HG03025 (cell line): Measurements from ENCODE around the gene SLC16A7.
"Not testable (repeated sequence)": the region's sequence is repeated elsewhere in the genome, so short reads cannot be mapped to it uniquely, and the experiment has no call there.

ENCODE experiments used
- ATAC-seq: cut with Tn5 transposase; IDR thresholded peaks from one replicate; pipeline ENCODE4 v1.9.1; 2021; ENCODE audit warnings: mild to moderate bottlenecking, moderate library complexity; ENCODE audit not compliant: unreplicated experiment, low FRiP score

The SLC16A7 gene

DNA sequence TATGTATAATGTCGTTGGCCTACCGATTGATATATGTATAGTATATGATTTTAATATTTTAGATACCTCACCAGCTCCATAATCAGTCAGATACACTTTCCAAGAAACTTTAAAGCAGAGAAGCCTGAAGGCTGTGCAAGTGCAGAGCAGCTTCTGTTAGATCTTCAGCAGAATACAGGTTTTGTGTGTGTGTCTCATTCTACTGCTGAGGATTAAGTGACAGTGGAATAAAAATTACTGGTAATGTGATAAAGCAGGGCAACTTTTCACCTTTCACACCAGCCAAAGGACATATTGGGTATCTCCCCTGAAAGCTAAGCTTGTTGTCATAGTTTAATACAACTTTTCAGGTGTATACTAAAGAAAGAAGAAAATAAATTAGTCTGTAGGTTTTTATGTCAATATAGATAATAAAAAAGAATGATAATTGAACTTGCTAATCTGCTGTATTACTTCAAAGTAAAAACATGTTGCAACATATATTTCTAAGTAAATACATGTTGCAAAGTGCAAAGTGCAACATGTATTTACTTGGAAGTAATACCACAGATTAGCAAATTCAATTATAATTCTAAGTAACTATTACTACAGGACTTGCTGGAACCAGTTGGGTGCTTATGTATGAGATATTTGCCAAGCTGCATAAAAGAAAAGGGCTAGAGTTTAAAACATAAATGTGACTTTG, 128.3 kb downstream of the SLC16A7 start:
- ATAC-seq: no peak

GRCh38 chr12:59733200-59733599, 137.4 kb downstream of the SLC16A7 start:
- no peak for ATAC-seq

GRCh38 chr12:59734371-59734770, 138.5 kb downstream of the SLC16A7 start:
- no peak for ATAC-seq

DNA sequence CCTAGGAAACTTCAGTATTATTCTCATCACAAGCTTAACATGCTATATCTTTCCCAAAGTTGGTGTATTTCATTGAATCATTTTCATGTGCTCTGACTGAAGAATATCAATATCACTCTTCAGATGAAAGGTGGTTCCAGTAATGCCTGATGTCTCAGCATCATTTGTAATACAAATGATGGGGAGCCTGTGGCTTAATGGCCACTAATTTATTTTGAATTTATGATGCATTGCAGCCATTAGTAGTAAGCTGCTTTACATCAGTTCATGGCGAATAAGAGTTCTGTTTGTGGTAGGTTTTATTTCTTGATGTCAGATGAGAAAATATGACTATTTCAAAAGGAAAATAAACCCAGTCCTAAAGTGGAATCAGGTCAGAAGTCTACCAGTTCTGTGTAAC, 139.4 kb downstream of the SLC16A7 start:
- no peak for ATAC-seq

- ATAC-seq: no peak
These were observed 140.5 kb downstream of the SLC16A7 start for GRCh38 chr12:59736359-59736758.

DNA sequence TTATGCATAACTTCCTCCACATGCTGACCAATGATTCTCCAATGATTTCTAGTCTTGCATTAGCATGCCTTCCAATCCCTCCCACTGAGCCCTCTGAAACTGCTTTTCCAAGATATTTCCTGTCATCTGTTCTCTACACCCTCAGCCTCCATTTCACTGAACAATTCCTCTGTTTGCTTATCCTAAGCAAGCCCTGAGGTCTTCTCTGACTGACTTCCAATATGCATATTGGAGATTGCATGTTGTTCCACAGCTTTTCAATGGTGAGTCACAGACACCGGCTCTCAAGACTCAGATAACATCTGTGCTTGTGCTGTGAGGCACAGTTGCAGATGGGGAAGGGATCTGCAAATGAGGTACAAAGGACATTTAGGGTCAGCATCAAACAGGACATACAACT, 141.0 kb downstream of the SLC16A7 start:
- no peak for ATAC-seq

DNA sequence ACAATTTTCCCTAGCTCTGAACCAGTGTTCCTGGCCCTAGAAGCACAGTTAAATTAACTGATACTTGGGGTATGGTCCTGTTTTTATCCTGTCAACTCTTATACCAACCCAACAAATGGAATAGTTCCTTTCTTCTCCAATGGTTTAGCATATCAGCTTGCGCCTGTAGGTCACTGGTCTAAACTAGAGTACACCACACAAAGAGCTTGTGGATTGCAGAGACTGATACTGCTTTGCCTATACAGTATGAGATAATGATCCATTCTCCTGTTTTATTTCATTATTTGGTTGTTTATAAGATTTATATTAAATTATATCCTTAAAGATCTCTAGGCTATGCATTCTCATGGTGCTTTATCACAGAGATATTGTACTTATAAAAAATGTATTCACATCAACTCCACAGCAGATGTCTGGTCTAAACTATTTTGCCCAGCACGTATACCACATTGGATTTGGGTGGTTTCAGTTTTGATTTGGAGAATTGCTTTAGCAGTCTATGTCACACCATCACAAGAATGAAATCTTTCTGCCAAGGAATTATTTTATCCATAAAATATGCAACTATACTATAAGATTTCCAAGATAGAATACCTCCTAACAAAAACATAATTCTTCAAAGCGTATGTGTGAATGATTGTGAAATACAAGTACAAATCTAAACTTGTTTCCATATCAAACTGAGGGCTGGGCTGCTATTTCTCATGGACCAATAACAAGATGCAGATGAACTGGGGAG, 142.1 kb downstream of the SLC16A7 start:
- ATAC-seq: no peak

DNA sequence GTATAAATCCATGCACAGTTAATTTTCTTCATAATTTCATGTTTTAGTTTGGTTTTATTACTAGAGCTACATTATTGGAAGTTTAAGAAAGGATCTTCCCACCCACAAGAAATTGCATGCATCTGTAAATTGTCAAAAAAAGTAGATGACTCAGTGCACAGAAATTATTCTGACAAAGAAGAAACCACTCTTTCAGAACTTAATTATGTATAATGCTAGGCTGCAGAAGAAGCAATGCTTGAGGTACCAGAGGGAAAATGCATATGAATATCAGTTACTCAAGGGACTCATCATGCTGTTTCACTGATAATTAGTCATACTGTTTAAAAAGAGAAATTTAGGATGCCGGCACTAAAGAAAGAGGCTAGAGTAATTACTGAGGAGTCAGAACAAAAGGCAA, 147.0 kb downstream of the SLC16A7 start:
- no peak for ATAC-seq

DNA sequence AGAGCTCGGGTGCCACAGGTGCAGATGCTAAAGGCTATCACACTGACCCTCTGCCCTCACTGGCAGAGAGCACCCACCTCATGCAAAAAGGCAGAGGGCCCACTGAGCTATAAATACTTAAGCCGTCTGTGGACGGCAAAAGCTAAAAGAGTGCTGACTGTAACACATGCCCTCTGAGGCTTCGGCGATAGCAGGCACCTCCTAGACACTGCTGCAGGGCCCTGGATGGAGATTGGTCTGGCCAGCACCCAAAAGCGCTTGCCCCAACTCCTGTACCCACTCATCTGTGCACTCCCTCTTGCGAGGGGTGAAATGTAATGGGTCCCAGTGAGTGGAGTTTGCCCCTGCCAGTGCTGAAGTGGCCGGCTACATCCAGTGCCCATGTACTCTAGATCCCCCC, 148.7 kb downstream of the SLC16A7 start:
- ATAC-seq: no peak

- not testable (repeated sequence) for ATAC-seq
These were observed 155.3 kb downstream of the SLC16A7 start for GRCh38 chr12:59751091-59751490.

DNA sequence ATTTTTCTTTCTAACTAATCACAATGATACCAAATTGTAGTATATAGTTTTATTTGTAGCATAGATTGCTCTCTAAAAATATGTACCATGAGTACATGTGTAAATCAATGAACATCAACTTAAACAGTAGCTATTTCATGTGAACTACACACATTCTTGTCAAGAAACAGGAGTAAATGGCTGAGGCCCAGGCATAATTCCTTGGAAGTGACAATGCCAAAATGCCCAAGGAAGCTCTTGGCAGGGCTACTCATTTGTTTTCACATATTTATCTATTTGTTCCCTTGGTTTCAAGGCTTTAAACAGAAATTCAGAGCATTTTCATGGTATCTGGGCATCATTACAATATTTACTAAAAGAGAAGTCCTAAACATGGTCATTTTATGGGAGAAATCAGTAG, 165.7 kb downstream of the SLC16A7 start:
- no peak for ATAC-seq

GRCh38 chr12:59763835-59764234, 168.0 kb downstream of the SLC16A7 start:
- no peak for ATAC-seq

GRCh38 chr12:59768031-59768430, 172.2 kb downstream of the SLC16A7 start:
- ATAC-seq: no peak

DNA sequence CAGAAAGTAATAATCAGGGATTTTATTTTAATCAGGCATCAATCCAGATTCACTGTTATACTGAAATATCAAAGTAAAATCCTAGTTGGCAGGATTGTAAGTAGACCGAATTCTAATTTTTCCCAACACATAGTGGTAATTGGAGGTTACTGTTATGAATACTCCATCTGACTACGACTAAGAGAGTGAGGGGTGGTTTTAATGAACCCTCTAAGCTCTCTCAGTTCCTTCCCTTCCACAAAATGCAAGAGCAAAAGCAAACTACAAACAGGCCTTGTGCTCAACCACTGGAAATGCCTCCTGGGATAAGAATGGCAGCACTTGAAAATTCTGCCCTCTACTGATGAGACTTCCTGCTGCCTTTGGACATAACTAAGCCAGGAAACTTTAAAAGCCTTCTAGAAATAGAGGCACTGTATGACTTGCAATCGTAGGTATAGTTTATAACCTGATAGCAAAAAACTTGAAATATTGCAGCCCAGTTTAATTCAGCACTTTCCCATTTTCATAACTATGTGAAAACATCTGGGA, 184.8 kb downstream of the SLC16A7 start:
- ATAC-seq: no peak

- ATAC-seq: no peak
These were observed 191.8 kb downstream of the SLC16A7 start for GRCh38 chr12:59787610-59788009.

DNA sequence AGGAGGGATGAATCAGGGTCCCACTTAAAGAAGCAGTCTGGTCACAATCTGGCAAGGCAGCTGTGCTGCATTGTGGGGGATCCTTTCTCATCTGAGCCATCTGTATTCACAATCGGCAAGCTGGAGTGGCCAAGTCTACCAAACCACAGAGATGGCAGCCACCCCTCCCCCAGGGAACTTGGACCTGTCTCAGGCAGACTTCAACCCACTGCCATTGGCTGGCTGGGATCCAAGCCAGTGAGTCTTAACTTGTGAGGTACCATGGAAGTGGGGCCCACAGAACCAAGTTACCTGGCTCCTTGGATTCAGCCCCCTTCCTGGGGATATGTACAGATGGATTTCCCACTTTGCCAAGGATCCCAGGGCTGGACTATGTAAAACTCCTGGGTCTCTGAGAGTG, 196.8 kb downstream of the SLC16A7 start:
- no peak for ATAC-seq

- no peak for ATAC-seq
These were observed 207.9 kb downstream of the SLC16A7 start for GRCh38 chr12:59803735-59804134.

- peak; percentile 79 for ATAC-seq
These were observed 212.6 kb downstream of the SLC16A7 start for GRCh38 chr12:59808317-59808910.

GRCh38 chr12:59811991-59812390, 216.2 kb downstream of the SLC16A7 start:
- ATAC-seq: no peak

GRCh38 chr12:59812716-59813115, 216.9 kb downstream of the SLC16A7 start:
- no peak for ATAC-seq

DNA sequence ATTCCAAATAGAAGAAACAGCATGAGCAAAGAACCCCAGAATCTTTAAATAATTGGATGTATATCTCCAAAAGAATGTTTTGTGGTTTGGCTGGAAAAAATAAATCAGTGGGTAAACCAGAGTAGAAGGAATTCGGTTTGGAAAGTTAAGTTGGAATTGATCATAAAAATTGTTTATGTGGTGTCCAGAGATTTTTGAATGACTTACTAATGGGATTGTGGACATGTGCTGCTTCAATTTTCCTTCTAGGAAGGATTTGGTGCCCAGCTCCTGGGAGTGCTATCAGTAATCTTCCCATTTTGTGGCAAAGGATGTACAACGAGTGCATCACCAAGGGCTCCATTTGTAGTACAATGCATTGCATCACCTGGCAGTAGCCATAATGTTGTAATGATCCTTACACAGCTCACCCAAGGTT, 224.8 kb downstream of the SLC16A7 start:
- ATAC-seq: no peak

DNA sequence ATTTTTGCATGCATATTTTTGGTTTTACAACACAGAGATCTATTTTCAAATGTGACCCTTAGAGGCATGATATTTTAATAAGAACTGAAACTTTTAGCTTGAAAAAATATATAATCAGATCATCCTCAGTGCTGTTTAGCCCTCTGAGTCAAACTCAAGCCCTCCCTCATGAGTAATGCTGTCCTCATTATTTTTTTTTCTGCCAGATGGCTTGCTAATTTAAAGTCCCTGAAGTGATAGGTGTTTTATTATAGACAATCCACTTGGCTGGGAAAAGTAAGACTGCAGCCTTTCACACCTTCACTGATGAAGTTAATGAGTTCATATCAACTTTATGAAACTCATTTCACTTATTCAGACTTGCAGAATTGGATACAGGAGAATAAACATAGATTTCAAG, 227.7 kb downstream of the SLC16A7 start:
- ATAC-seq: no peak
